ENCODE data around the gene C19orf38. TPM values are rescaled to one million over a fixed set of nuclear protein-coding genes. Genes with fewer than 3 reads are reported as not detected.

C19orf38 gene
- total and polyA plus RNA-seq, 2 experiments from 2014 or later: 0.20 to 0.22 TPM

DNA sequence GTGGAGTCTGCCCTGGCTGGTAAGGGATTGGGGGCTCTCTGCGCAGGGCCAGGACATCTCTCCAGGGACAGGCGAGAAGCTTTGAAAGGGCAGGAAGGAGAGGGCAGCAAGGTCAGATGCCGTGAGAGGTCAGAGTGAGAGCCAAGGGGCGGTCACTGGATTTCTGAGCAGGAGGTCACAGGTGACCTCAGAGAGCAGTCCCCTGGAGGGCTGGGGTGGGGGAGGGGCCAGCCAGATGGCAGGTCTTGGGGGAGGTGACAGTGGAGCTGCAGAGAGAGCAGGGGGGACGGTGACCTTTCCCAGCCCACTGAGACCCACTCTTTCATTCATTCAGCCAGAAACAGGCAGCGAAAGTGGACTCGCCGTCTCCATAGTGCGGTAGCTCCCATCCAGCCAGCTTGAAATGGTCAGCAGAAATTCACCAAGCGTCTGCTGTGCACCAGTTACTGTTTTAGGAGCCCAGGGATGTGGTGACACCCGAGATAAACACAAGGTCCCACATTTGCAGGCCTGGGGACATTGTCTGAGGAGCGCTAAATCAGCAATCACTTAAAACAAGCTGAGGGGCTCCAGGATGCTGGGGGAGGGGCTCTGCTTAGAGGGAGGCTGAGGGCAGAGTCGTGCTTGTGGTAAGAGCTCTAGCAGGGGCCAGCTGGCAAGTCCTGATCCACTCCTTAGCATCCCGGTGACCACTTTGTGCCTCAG, 33.3 kb downstream of the C19orf38 start:
- Histone ChIP-seq H3K27ac (no peak overlapping the region), H3K4me3 (no peak overlapping the region), H2AFZ (no peak overlapping the region), H3K9me3 (ENCODE audit: low read depth) (no peaks in the 10 kb centered on the region), H4K20me1 (ENCODE audit: insufficient read depth) (no peaks in the 10 kb centered on the region), H3K4me2 (ENCODE audit: unreplicated experiment) (no peak overlapping the region), H3K9me2 (ENCODE audit: insufficient read depth) (no peaks in the 10 kb centered on the region), H3K9ac (no peak overlapping the region), H3K27me3 (replicated peaks; ENCODE audit: insufficient read depth) (no peaks in the 10 kb centered on the region), H3K79me2 (ENCODE audit: insufficient read depth) (peaks cover 100% of the 10 kb centered on the region), H3K4me1 (ENCODE audit: insufficient read depth) (peaks cover 18% of the 10 kb centered on the region), H3K36me3 (ENCODE audit: low read depth) (no peaks in the 10 kb centered on the region), H3F3A (ENCODE audit: insufficient read depth) (no peaks in the 10 kb centered on the region; the same call in 1 of the 2 replicates)
- in situ Hi-C loops (cut with MboI): no loop called here
- no peak for DNase-seq
- TF ChIP-seq EZH2 (IDR thresholded peaks at IDR 0.05; ENCODE audit: insufficient read depth, poor library complexity, severe bottlenecking) (no peak), EZH2phosphoT487 (IDR thresholded peaks at IDR 0.05; ENCODE audit: insufficient read depth, low read depth) (no peak)
- 73 to 75% methylated on average over 14 of the region's 14 CpGs for WGBS, 2 experiments (ENCODE audit: low coverage in 1 of 2, low lambda C conversion rate in 2 of 2, missing lambda C conversion rate in 2 of 2)

DNA sequence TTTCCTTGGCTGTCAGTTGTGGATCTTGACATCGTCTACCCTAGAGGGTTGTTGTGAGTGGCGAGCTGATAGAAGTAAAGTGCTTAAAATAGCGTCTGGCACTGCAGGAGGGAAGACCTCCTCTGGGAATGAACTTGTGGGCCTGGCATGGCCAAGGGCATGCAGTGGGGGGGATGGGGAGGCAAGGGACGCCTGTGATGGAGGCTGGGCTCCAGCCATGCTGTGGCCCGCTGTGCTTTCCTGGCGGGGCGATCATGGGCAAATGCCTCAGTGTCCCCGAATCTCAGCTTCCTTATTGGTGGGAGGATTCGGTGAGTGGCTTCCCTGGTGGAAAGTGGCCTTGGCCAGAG, 33.9 kb downstream of the C19orf38 start:
- no peaks in the 10 kb centered on the region; the same call in 1 of the 2 replicates for H3F3A ChIP-seq (ENCODE audit: insufficient read depth)
- no peaks in the 10 kb centered on the region for H3K9me3 ChIP-seq (ENCODE audit: low read depth)
- H3K27ac ChIP-seq: no peak overlapping the region
- no peak overlapping the region for H3K9ac ChIP-seq
- no peaks in the 10 kb centered on the region for H4K20me1 ChIP-seq (ENCODE audit: insufficient read depth)
- DNase-seq: no peak
- H3K36me3 ChIP-seq (ENCODE audit: low read depth): no peaks in the 10 kb centered on the region
- TF ChIP-seq EZH2 (IDR thresholded peaks at IDR 0.05; ENCODE audit: insufficient read depth, poor library complexity, severe bottlenecking) (no peak), EZH2phosphoT487 (IDR thresholded peaks at IDR 0.05; ENCODE audit: insufficient read depth, low read depth) (no peak)
- H3K79me2 ChIP-seq (ENCODE audit: insufficient read depth): peaks cover 100% of the 10 kb centered on the region
- no peak overlapping the region for H2AFZ ChIP-seq
- peaks cover 18% of the 10 kb centered on the region for H3K4me1 ChIP-seq (ENCODE audit: insufficient read depth)
- 76 to 78% methylated on average over 9 of the region's 9 CpGs for WGBS, 2 experiments (ENCODE audit: low coverage in 1 of 2, low lambda C conversion rate in 2 of 2, missing lambda C conversion rate in 2 of 2)
- H3K9me2 ChIP-seq (ENCODE audit: insufficient read depth): no peaks in the 10 kb centered on the region
- no peak overlapping the region for H3K4me2 ChIP-seq (ENCODE audit: unreplicated experiment)
- no peaks in the 10 kb centered on the region for H3K27me3 ChIP-seq (replicated peaks; ENCODE audit: insufficient read depth)
- in situ Hi-C loops (cut with MboI): no loop called here
- no peak overlapping the region for H3K4me3 ChIP-seq

- H3F3A ChIP-seq (ENCODE audit: insufficient read depth): no peaks in the 10 kb centered on the region; the same call in 1 of the 2 replicates
- H3K9me2 ChIP-seq (ENCODE audit: insufficient read depth): no peaks in the 10 kb centered on the region
- peak; percentile 87 for DNase-seq
- peak overlapping the region; percentile 66 for H3K27ac ChIP-seq
- no peaks in the 10 kb centered on the region for H3K9me3 ChIP-seq (ENCODE audit: low read depth)
- 64 to 70% methylated on average over 2 of the region's 2 CpGs for WGBS, 2 experiments (ENCODE audit: low coverage in 1 of 2, low lambda C conversion rate in 2 of 2, missing lambda C conversion rate in 2 of 2)
- no peaks in the 10 kb centered on the region for H4K20me1 ChIP-seq (ENCODE audit: insufficient read depth)
- peaks cover 23% of the 10 kb centered on the region for H3K4me1 ChIP-seq (ENCODE audit: insufficient read depth)
- in situ Hi-C loops (cut with MboI): no loop called here
- no peaks in the 10 kb centered on the region for H3K36me3 ChIP-seq (ENCODE audit: low read depth)
- peak overlapping the region; percentile 40 for H3K9ac ChIP-seq
- H3K79me2 ChIP-seq (ENCODE audit: insufficient read depth): peaks cover 100% of the 10 kb centered on the region
- no peaks in the 10 kb centered on the region for H3K27me3 ChIP-seq (replicated peaks; ENCODE audit: insufficient read depth)
- H2AFZ ChIP-seq: no peak overlapping the region
- TF ChIP-seq EZH2 (IDR thresholded peaks at IDR 0.05; ENCODE audit: insufficient read depth, poor library complexity, severe bottlenecking): no peak
- no peak for TF ChIP-seq EZH2phosphoT487 (IDR thresholded peaks at IDR 0.05; ENCODE audit: insufficient read depth, low read depth)
- H3K4me2 ChIP-seq (ENCODE audit: unreplicated experiment): peak overlapping the region; percentile 16
- no peak overlapping the region for H3K4me3 ChIP-seq
These were observed 36.1 kb downstream of the C19orf38 start for GRCh38 chr19:10884274-10884673.

DNA sequence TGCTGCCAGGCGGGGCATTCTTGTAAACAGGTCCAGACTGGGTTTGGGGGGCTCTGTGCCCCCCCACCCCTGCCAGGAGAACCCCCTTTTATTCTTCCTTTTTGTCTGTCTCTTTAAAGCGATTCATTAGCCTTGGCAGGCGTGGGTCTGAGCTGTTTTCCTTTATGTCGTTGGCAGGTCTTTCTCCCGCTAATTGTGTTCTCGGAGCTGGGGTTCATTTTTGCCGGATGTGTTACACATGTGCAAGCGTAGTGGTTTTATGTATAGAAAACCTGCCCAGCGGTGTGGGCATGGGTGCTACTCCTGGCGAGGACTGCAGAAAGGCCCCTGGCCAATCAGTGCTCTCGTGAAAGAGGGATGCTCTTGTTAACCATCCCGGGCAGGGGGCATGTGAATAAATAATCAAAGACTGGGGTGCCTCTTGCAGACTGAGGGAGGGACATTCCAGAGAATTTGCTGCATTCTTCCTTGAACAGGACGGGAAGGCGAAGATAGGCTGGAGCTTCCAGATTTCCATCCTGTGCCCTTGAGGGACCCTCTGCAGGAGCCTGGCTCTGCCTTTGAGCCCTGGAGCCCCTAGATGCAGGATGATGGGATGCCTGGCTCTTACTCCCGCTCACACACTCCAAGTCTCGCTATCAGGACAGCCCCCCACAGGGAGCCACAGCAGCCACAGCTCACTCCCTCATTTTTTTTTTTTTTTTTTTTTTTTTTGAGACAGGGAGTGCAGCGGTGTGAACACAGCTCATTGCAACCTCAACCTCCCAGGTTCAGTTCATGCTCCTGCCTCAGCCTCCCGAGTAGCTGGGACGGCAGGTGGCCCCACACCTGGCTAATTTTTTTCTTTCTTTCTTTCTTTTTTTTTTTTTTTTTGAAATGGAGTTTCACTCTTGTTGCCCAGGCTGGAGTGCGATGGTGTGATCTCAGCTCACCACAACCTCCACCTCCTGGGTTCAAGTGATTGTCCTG, 37.3 kb downstream of the C19orf38 start:
- DNase-seq: peak; percentile 37
- Histone ChIP-seq H3K4me1 (ENCODE audit: insufficient read depth) (peaks cover 23% of the 10 kb centered on the region), H3K9me3 (ENCODE audit: low read depth) (no peaks in the 10 kb centered on the region), H3K4me2 (ENCODE audit: unreplicated experiment) (no peak overlapping the region), H3K79me2 (ENCODE audit: insufficient read depth) (peaks cover 100% of the 10 kb centered on the region), H3F3A (ENCODE audit: insufficient read depth) (no peaks in the 10 kb centered on the region; the same call in 1 of the 2 replicates), H3K27me3 (replicated peaks; ENCODE audit: insufficient read depth) (no peaks in the 10 kb centered on the region), H3K36me3 (ENCODE audit: low read depth) (no peaks in the 10 kb centered on the region), H2AFZ (no peak overlapping the region), H4K20me1 (ENCODE audit: insufficient read depth) (no peaks in the 10 kb centered on the region), H3K9ac (peak overlapping the region; percentile 40; the same call in 1 of the 2 replicates), H3K9me2 (ENCODE audit: insufficient read depth) (no peaks in the 10 kb centered on the region), H3K4me3 (no peak overlapping the region), H3K27ac (peak overlapping the region; percentile 66)
- in situ Hi-C loops (cut with MboI): no loop called here
- TF ChIP-seq EZH2 (IDR thresholded peaks at IDR 0.05; ENCODE audit: insufficient read depth, poor library complexity, severe bottlenecking) (no peak), EZH2phosphoT487 (IDR thresholded peaks at IDR 0.05; ENCODE audit: insufficient read depth, low read depth) (no peak)
- WGBS, 2 experiments (ENCODE audit: low coverage in 1 of 2, low lambda C conversion rate in 2 of 2, missing lambda C conversion rate in 2 of 2): 56 to 60% methylated on average over 20 of the region's 20 CpGs
